Activated T-helper 17 cell treated with anti-CD3 and anti-CD28 coated beads, Interleukin-2, amount 50 U/mL, for 72 hours (primary cell): ENCODE data around the gene ARFIP2. TPM values are rescaled to one million over a fixed set of nuclear protein-coding genes. Genes with fewer than 3 reads are reported as not detected.
A peak's percentile ranks its signal among the peaks of the same experiment; 100 is the strongest.

Experiments used
- ATAC-seq: fragments of 150-1000 bp; cut with Tn5 transposase; replicated peaks from 2 replicates; pipeline ENCODE4 v1.10.0; 2021; ENCODE audit warnings: mild to moderate bottlenecking, moderate library complexity
- H3K27ac Mint-ChIP-seq: one replicate; pipeline ENCODE4 v1.8.0; 2022; ENCODE audit warnings: mixed read lengths
- H3K27me3 Mint-ChIP-seq: one replicate; pipeline ENCODE4 v1.8.0; 2022; ENCODE audit warnings: mixed read lengths
- H3K36me3 Mint-ChIP-seq: one replicate; pipeline ENCODE4 v1.8.0; 2022; ENCODE audit warnings: low read depth, mild to moderate bottlenecking, mixed read lengths
- H3K4me1 Mint-ChIP-seq: one replicate; pipeline ENCODE4 v1.8.0; 2022; ENCODE audit warnings: mixed read lengths
- H3K4me3 Mint-ChIP-seq: one replicate; pipeline ENCODE4 v1.8.0; 2022; ENCODE audit warnings: mild to moderate bottlenecking, mixed read lengths
- H3K9me3 Mint-ChIP-seq: one replicate; pipeline ENCODE4 v1.8.0; 2022; ENCODE audit warnings: mixed read lengths
- total RNA-seq, 2 donors: library from RNA; stranded (reverse); gene quantifications; one replicate each; pipeline ENCODE4 v1.2.3, GENCODE V29; 2022

ARFIP2 gene
- total RNA-seq, 2 donors from 2014 or later = 44.0 to 48.8 TPM

GRCh38 chr11:6442441-6442840 lies 38.7 kb downstream of the ARFIP2 start:
- Mint-ChIP-seq H3K4me3 (no peak overlapping the region), H3K9me3 (no peaks in the 10 kb centered on the region), H3K36me3 (no peaks in the 10 kb centered on the region), H3K27ac (no peak overlapping the region), H3K4me1 (no peaks in the 10 kb centered on the region), H3K27me3 (no peaks in the 10 kb centered on the region)
- ATAC-seq = no peak

- Mint-ChIP-seq H3K4me1 (no peaks in the 10 kb centered on the region), H3K4me3 (no peak within 1 kb of the TSS), H3K36me3 (no peaks in the 10 kb centered on the region), H3K27ac (no peak within 1 kb of the TSS), H3K9me3 (no peaks in the 10 kb centered on the region), H3K27me3 (no peaks in the 10 kb centered on the region)
- no peak for ATAC-seq
Measured at GRCh38 chr11:6440906-6441358, 40.2 kb downstream of the ARFIP2 start, which contains the start of gene HPX. Gene HPX (minus strand): TSS chr11:6440987. CDS start chr11:6440963, 24 bp downstream.

GRCh38 chr11:6438979-6439571 lies 42.1 kb downstream of the ARFIP2 start:
- ATAC-seq = peak; percentile 66
- no peaks in the 10 kb centered on the region for H3K4me1 Mint-ChIP-seq

GRCh38 chr11:6437993-6438392 lies 43.1 kb downstream of the ARFIP2 start:
- H3K4me3 Mint-ChIP-seq = no peak overlapping the region
- no peaks in the 10 kb centered on the region for H3K4me1 Mint-ChIP-seq
- no peaks in the 10 kb centered on the region for H3K9me3 Mint-ChIP-seq
- ATAC-seq = peak; percentile 58
- H3K27ac Mint-ChIP-seq = no peak overlapping the region
- no peaks in the 10 kb centered on the region for H3K36me3 Mint-ChIP-seq
- H3K27me3 Mint-ChIP-seq = no peaks in the 10 kb centered on the region

More at GRCh38 chr11:6438979-6439571, 42.1 kb downstream of the ARFIP2 start:
- H3K4me3 Mint-ChIP-seq = no peak overlapping the region
- H3K27me3 Mint-ChIP-seq = no peaks in the 10 kb centered on the region
- no peaks in the 10 kb centered on the region for H3K36me3 Mint-ChIP-seq
- H3K9me3 Mint-ChIP-seq = no peaks in the 10 kb centered on the region
- H3K27ac Mint-ChIP-seq = no peak overlapping the region

GRCh38 chr11:6437423-6437822 lies 43.7 kb downstream of the ARFIP2 start:
- H3K4me1 Mint-ChIP-seq = no peaks in the 10 kb centered on the region
- H3K27me3 Mint-ChIP-seq = no peaks in the 10 kb centered on the region
- no peak overlapping the region for H3K4me3 Mint-ChIP-seq
- no peaks in the 10 kb centered on the region for H3K9me3 Mint-ChIP-seq
- no peak for ATAC-seq
- H3K36me3 Mint-ChIP-seq = no peaks in the 10 kb centered on the region
- no peak overlapping the region for H3K27ac Mint-ChIP-seq

- ATAC-seq = no peak
Measured at GRCh38 chr11:6433998-6434660, 47.0 kb downstream of the ARFIP2 start.

GRCh38 chr11:6431861-6432260 lies 49.3 kb downstream of the ARFIP2 start:
- H3K27me3 Mint-ChIP-seq = no peaks in the 10 kb centered on the region
- peaks cover 6% of the 10 kb centered on the region for H3K4me1 Mint-ChIP-seq
- no peaks in the 10 kb centered on the region for H3K36me3 Mint-ChIP-seq
- H3K9me3 Mint-ChIP-seq = no peaks in the 10 kb centered on the region
- no peak overlapping the region for H3K27ac Mint-ChIP-seq
- no peak overlapping the region for H3K4me3 Mint-ChIP-seq
- no peak for ATAC-seq

More at GRCh38 chr11:6433998-6434660, 47.0 kb downstream of the ARFIP2 start:
- Mint-ChIP-seq H3K4me1 (peaks cover 6% of the 10 kb centered on the region), H3K27me3 (no peaks in the 10 kb centered on the region), H3K36me3 (no peaks in the 10 kb centered on the region), H3K9me3 (no peaks in the 10 kb centered on the region), H3K27ac (no peak overlapping the region), H3K4me3 (no peak overlapping the region)

GRCh38 chr11:6427516-6427915 lies 53.6 kb downstream of the ARFIP2 start:
- H3K4me1 Mint-ChIP-seq = peaks cover 6% of the 10 kb centered on the region

More at GRCh38 chr11:6427516-6427915, 53.6 kb downstream of the ARFIP2 start:
- H3K27me3 Mint-ChIP-seq = peaks cover 12% of the 10 kb centered on the region
- no peak overlapping the region for H3K4me3 Mint-ChIP-seq
- H3K27ac Mint-ChIP-seq = no peak overlapping the region
- no peaks in the 10 kb centered on the region for H3K9me3 Mint-ChIP-seq
- H3K36me3 Mint-ChIP-seq = no peaks in the 10 kb centered on the region
- ATAC-seq = no peak

Other genes with a start within 250 kb of the ARFIP2 start
- gene FHIP1B, start 246.7 kb downstream of the ARFIP2 start, total RNA-seq = 10 to 100 TPM; 16.9 to 25.4 TPM
- under 1 TPM in 1 of 2 donors, not detected in 1; 0.24 TPM for gene CNGA4, start 242.2 kb downstream of the ARFIP2 start, total RNA-seq
- gene CCKBR, start 221.5 kb downstream of the ARFIP2 start, total RNA-seq = not detected
- 10 to 100 TPM in 1 of 2 donors, 1 to 10 TPM in 1; 7.6 to 37.2 TPM for gene CAVIN3, start 160.8 kb downstream of the ARFIP2 start, total RNA-seq
- 10 to 100 TPM; 12.9 to 15.2 TPM for gene SMPD1, start 90.9 kb downstream of the ARFIP2 start, total RNA-seq
- 10 to 100 TPM; 46.1 to 62.5 TPM for gene APBB1, start 62.2 kb downstream of the ARFIP2 start, total RNA-seq
- gene HPX, start 40.3 kb downstream of the ARFIP2 start, total RNA-seq = 1 to 10 TPM in 1 of 2 donors, under 1 TPM in 1; 0.58 to 1.3 TPM
- 10 to 100 TPM in 1 of 2 donors, 1 to 10 TPM in 1; 7.0 to 10.7 TPM for gene TRIM3, start 7.4 kb downstream of the ARFIP2 start, total RNA-seq
- 10 to 100 TPM; 42.7 to 43.7 TPM for gene TIMM10B, start 170 bp upstream of the ARFIP2 start, total RNA-seq
- gene DNHD1, start 15.9 kb upstream of the ARFIP2 start, total RNA-seq = 10 to 100 TPM; 25.2 to 39.3 TPM
- gene RRP8, start 122.3 kb upstream of the ARFIP2 start, total RNA-seq = 10 to 100 TPM; 27.2 to 31.9 TPM
- 100 to 1,000 TPM in 1 of 2 donors, 10 to 100 TPM in 1; 85.0 to 113 TPM for gene ILK, start 122.4 kb upstream of the ARFIP2 start, total RNA-seq
- 100 to 1,000 TPM in 1 of 2 donors, 10 to 100 TPM in 1; 82.2 to 106 TPM for gene TAF10, start 130.9 kb upstream of the ARFIP2 start, total RNA-seq
- 100 to 1,000 TPM in 1 of 2 donors, 10 to 100 TPM in 1; 75.7 to 172 TPM for gene TPP1, start 138.1 kb upstream of the ARFIP2 start, total RNA-seq
- 1 to 10 TPM in 1 of 2 donors, under 1 TPM in 1; 0.26 to 1.5 TPM for gene DCHS1, start 174.5 kb upstream of the ARFIP2 start, total RNA-seq
- 10 to 100 TPM; 65.8 to 74.7 TPM for gene MRPL17, start 202.0 kb upstream of the ARFIP2 start, total RNA-seq